Activated naive CD4-positive, alpha-beta T cell treated with anti-CD3 and anti-CD28 coated beads, Interleukin-2, amount 50 U/mL, for 72 hours (primary cell): ENCODE data around the gene FAM53A. TPM values are rescaled to one million over a fixed set of nuclear protein-coding genes. Genes with fewer than 3 reads are reported as not detected.

ENCODE experiments used
- ATAC-seq, 2 donors: fragments of 150-1000 bp; cut with Tn5 transposase; 2 replicates each; pipeline ENCODE4 v1.10.0; 2021; ENCODE audit warnings: mild to moderate bottlenecking in 2 of 2, moderate library complexity in 2 of 2
- DNase-seq, 2 donors: peaks; one replicate each; pipeline ENCODE4 v3.0.0; 2021 to 2022; ENCODE audit warnings: low spot score in 2 of 2
- H3K27ac Mint-ChIP-seq, 2 donors: one replicate each; pipeline ENCODE4 v1.8.0; 2022; ENCODE audit warnings: mild to moderate bottlenecking in 2 of 2, mixed read lengths in 2 of 2
- H3K36me3 Mint-ChIP-seq, 2 donors: one replicate each; pipeline ENCODE4 v1.8.0; 2022; ENCODE audit warnings: mixed read lengths in 2 of 2
- H3K9me3 Mint-ChIP-seq, 2 donors: one replicate each; pipeline ENCODE4 v1.8.0; 2022; ENCODE audit warnings: mixed read lengths in 2 of 2
- total RNA-seq, 2 donors: library from RNA; stranded (reverse); gene quantifications; one replicate each; pipeline ENCODE4 v1.2.3, GENCODE V29; 2022

FAM53A gene
- total RNA-seq, 2 donors from 2014 or later = 3.0 to 5.4 TPM

DNA sequence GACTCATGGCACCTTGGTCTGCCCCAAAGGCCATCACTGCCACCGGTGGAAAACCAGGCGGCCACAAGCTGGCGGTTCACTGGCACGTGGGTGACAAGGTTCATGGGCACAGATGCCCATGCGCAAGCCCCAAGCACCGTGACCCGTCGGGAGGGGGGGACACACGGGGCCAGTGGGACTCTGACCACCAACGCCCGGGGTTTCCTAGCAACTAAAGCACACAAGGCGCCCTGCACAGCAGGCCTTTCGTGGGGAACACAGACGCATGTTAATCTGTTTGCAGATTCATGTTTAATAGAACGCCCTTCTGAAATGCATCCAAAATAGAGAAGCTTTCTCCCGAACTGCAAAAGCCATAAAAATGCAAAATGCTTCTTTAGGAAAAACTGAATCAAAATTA, 43.9 kb downstream of the FAM53A start:
- Mint-ChIP-seq H3K9me3 (no peaks in the 10 kb centered on the region), H3K27ac (no peak overlapping the region), H3K36me3 (no peaks in the 10 kb centered on the region)
- DNase-seq (no peak), ATAC-seq (no peak)

DNA sequence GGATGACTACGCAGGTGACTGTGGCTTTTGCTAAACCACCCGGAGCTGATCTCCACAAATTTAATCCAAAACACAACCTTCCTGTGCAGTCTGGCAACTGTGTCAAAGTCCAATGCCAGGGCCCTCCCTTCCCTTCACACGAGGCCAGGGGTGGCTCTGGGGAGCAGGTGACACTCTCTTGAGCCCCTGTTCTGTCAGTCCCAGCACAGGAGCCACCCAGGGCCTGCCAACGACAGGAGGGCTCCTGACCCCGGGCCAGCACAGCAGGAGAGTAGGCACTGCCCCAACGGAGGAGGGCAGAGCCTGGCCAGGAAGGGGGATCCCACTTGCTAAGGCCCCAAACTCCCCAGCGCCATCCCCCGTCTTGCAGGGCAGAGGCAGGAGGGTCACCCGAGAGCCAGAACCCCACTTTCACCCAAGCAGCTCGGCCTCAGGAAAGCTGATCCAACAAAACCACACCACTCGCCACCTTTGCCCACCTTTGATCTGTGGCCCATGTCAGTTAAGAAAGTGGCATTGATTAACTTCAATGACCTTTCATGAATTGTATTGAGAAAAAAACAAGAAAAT, 44.7 kb downstream of the FAM53A start:
- Mint-ChIP-seq H3K36me3 (no peaks in the 10 kb centered on the region), H3K27ac (no peak overlapping the region), H3K9me3 (no peaks in the 10 kb centered on the region)
- ATAC-seq (no peak), DNase-seq (no peak)

DNA sequence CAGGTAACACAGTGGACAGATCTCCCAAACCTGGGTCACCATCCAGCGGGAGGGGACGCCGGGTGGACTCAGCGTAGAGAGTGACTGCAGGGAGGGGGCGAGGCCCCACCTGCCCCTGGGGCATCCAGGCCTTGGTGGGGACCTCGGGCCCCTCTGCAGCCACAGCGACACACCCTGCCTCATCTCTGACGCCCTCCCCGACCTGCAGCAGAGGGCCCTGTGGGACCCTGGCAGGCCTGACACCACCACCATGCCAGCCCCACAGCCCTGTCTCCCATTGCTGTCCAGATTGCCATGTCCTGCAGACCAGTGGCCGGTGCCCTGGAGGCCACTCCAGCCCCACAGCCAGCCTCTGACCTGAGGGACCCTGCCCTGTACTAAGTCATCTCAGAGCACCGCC, 45.2 kb downstream of the FAM53A start:
- Mint-ChIP-seq H3K9me3 (no peaks in the 10 kb centered on the region), H3K27ac (no peak overlapping the region), H3K36me3 (no peaks in the 10 kb centered on the region)
- ATAC-seq = no peak
- DNase-seq = no peak

DNA sequence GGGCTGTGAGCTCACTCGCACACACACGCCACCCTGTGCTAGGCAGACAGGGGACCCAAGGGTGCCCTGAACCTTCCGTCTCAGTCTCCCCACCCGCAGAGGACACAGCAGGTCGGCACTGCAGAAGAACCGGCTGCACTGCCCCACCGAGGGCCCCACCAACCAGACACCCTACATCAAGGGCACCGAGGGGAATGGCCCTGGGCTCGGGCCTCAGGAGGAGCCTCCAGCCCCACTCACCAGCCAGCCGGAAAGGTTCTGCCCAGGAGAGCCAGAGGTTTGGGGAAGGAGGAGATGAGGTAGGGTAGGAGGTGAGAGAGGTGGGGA, 45.9 kb downstream of the FAM53A start:
- ATAC-seq (no peak), DNase-seq (no peak)
- no peaks in the 10 kb centered on the region for H3K36me3 Mint-ChIP-seq
- H3K27ac Mint-ChIP-seq = no peak overlapping the region
- no peaks in the 10 kb centered on the region for H3K9me3 Mint-ChIP-seq

DNA sequence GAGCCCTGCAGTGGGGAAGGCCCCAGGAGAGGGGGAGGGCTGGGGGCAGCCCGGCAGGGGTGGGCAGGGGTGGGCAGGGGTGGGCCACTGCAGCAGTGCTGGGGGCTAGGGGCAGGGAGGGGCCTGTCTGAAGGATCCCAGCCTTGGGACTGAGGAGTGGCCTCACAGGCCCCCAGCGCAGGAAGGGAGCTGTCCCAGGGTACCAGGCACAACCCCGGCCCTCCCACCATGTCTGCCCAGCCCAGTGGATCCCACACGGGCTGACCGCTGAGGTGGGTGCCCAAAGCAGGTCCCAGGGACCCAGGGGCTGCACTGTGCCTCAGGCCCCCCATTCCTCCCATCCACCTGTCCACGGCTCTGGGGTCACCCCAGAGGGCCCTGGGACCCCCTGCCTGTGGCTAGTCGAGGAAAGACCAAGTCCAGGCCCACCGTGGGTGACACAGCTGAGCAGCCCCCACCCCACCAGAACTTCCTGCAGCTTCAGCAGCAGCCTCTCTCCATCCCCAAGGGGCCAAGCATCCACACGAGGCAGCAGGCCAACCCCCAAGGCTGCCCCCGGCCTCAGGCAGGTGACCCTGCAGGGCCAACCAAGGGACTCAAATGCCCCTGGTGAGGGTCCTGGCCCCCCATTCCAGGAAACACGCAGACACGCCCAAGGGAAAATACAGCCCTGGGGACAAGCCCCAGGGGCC, 46.4 kb downstream of the FAM53A start:
- no peak for ATAC-seq
- H3K9me3 Mint-ChIP-seq = no peaks in the 10 kb centered on the region
- H3K36me3 Mint-ChIP-seq = no peaks in the 10 kb centered on the region
- no peak for DNase-seq
- no peak overlapping the region for H3K27ac Mint-ChIP-seq

DNA sequence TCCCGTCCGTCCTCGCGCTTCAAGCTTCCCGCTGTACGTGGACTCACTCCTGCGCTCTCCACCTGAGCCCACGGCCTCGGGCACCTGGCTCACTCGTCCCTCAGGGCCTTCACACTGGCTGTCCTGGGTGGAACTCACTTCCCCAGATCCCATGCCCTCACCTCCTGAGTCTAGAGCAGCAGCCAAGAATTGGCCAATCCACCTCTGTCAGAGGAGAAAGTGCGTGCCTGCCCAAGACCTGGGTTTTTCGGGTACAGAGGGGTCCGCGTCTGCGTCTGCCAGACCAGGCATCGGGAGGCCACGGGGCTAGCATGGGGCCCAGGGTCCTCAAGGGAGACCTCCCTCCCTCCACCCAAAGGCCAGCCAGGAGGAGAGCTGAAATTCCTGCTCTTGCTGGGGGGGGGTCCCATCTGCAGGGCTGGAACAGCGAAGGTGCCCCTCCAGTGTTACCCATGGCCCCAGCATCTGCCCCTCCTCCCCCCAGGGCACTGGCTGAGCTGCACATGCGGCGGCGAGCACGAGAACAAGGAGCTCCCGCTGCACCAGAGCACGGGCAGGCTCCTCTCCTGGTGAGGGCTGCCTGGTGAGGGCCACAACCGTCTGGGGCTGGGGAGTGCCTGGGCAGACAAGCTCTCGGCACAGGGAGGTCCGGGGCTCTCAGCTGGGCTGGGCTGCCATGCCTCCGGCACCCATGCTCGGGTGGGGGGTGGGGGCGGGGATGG, 47.5 kb downstream of the FAM53A start:
- ATAC-seq = no peak

DNA sequence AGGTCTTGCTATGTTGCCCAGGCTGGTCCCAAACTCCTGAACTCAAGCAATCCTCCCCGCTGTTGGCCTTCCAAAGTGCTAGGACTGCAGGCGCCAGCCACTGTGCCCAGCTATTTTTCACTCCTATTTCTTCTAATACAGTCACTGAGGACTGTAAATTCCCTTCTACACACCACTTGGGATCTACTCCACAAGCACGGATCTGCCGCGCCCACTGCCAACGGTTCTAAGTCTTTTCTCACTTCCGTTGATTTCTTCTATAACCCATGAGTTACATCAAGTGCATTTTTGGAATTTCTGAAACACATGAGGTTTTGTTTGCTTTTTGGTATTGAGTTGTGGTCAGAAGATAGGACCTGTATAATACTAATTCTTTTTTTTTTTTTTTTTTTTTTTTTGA, 48.6 kb downstream of the FAM53A start:
- ATAC-seq (no peak), DNase-seq (no peak)
- Mint-ChIP-seq H3K27ac (no peak overlapping the region), H3K9me3 (no peaks in the 10 kb centered on the region), H3K36me3 (no peaks in the 10 kb centered on the region)

More for the DNA sequence above, 47.5 kb downstream of the FAM53A start:
- H3K27ac Mint-ChIP-seq = peak overlapping the region in 1 of 2 donors; percentile 36
- no peak for DNase-seq
- H3K36me3 Mint-ChIP-seq = no peaks in the 10 kb centered on the region
- no peaks in the 10 kb centered on the region for H3K9me3 Mint-ChIP-seq

DNA sequence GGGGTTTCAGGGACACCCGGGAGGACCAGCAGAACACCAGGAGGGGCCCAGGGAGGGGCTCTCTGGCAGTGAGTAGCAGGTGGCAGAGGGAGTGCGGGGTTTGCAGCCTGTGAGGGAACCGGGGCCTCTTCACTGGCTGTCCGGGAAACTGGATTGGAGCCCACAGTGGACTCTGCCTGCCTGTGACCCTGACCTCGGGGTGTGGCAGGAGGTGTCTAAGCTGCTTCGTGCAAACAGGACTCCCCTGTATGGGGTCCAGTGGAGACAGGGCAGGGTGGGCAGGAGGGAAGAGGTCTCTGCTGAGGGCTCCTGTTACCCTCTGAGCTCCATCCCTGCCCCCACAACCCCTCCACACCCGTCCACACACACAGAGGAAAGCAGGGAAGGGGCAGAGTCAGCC, 50.1 kb downstream of the FAM53A start:
- Mint-ChIP-seq H3K9me3 (no peaks in the 10 kb centered on the region), H3K27ac (no peak overlapping the region), H3K36me3 (no peaks in the 10 kb centered on the region)
- DNase-seq = no peak
- ATAC-seq = no peak

DNA sequence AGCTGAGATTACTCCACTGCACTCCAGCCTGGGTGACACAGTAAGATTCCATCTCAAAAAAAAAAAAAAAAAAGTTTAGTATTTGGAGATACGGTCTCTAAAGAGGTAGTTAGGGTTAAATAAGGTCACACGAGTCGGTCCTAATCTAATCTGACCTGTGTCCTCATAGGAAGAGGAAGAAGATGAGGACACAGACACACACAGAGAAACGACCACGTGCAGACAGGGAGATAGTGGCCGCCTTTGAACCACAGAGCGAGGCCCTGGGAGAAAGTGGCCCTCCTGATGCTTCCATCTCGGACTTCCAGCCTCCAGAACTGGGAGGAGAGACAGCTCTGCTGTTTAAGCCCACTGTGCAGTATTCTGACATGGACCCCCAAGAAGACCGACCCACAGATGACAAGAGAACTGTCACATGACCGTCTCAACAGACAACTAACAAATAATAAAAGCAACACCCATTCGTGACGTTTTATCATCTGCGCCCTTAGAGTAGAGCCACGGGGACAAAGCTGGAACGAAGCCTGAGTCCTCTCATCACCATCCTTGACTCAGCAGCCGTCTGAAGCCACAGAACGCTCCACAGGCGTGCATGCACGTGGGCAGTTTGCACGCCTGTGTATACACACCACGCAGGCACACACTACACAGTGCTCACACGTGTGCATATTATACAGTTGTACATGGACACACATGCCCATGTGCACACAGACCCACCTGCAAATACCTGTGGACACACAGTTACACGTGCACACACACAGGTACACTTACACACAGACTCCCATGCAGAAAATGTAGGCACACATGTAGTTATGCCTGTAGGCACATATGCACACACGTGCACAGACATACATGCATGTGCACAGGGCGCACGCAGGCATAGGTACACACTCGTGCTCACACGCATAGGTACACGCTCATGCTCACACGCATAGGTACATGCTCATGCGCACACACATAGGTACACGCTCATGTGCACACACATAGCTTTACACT, 51.7 kb downstream of the FAM53A start:
- no peaks in the 10 kb centered on the region for H3K9me3 Mint-ChIP-seq
- ATAC-seq (no peak), DNase-seq (no peak)
- H3K27ac Mint-ChIP-seq = no peak overlapping the region
- H3K36me3 Mint-ChIP-seq = no peaks in the 10 kb centered on the region

DNA sequence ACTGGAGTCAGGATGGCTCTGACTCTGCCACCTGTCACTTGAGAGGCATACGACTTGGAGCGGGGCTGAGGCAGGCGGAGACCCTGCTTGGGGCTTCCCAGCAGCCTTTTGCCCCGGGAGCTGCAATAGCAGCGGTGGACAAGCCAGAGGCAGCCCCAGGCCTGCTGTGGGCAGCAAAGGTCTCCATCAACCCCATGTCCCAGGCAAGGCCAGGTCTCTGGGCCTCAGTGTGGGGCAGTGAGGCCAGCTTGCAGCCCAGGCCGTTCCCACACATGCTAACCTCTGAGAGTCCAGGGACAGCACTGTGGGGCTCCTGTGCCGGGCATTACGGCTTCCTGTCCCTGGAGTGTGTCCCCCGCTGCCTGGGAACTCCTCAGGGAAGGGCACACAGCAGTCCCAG, 53.0 kb downstream of the FAM53A start:
- no peaks in the 10 kb centered on the region for H3K9me3 Mint-ChIP-seq
- ATAC-seq = no peak
- DNase-seq = no peak
- no peaks in the 10 kb centered on the region for H3K36me3 Mint-ChIP-seq
- H3K27ac Mint-ChIP-seq = no peak overlapping the region

DNA sequence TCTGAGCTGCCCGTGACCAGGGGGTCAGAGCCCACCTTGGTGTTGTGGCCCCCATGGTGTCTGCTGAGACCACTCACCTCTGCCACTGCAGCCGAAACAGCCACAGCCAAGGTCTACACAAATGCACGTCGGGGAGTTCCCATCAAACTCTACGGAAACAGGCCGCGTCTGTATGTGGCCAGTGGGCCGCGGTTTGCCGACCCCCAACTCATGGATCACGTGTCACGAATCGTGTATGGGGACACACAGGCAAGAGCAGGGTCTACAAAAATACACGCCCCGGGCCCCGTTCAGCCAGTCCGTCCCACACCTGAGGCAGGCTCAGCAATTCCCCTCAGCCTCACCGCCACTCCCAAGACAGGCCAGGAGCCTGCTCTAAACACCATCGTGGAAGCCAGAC, 53.8 kb downstream of the FAM53A start:
- no peak for ATAC-seq

DNA sequence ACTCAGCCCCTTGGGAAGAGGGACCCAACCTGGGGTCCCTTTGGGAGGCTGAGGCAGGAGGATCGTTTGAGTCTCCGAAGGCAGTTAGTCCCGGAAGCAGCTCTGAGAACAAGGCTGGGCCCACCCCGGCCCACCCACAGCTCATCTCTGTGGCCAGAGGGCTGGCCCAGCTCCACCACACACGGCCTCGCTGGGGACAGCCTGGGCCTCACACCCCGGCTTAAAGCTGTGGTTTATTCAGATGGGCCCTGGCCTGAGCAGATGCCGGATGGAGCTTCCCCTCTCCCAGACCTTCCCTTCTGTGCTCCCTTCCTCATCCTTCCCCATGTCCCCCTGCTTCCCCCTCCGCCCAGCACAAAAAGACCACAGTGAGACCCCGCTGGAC, 54.4 kb downstream of the FAM53A start:
- ATAC-seq (no peak), DNase-seq (no peak)
- no peaks in the 10 kb centered on the region for H3K9me3 Mint-ChIP-seq
- H3K36me3 Mint-ChIP-seq = no peaks in the 10 kb centered on the region
- no peak overlapping the region for H3K27ac Mint-ChIP-seq

More for the DNA sequence above, 53.8 kb downstream of the FAM53A start:
- no peak for DNase-seq
- Mint-ChIP-seq H3K27ac (no peak overlapping the region), H3K9me3 (no peaks in the 10 kb centered on the region), H3K36me3 (no peaks in the 10 kb centered on the region)

DNA sequence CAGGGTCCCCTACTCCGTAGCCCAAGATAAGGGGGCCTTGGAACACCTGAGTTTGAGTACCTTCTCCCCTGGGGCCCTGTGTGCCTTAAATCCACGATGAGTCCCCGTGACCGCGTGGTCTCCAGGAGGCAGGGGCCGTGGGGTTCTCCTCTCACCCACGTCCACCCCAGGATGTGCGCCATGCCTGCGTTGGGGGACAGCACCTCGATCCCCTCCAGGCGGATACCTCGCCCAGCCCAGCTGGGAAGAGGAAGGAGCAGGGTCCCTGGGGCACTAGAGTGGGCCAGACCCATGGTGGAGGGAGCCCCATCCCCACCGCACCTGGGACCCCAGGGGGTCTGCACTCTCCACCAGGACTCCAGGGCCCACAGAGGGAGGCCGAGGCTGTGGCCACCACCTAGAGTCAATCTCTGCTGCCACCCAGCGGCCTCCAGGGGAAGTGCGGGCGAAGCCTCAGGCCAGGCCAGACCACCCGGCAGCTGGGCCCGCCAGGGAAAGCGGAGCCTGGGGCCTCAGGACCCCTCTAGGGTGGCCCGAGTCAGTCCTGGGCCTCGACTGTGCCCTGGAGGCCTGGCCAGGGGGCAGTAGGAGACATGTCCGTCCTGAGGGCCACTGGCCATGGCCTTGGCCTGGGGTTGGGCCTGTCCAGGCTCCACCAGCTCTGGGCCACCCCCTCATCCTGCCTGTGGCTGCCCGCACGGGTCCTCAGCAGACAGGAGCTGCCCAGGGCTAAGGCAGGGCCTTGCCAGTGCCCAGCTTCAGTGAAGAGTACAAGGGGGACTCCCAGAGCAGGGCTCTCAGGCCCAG, 55.0 kb downstream of the FAM53A start:
- ATAC-seq (peak; percentile 86 to 88), DNase-seq (peak; percentile 70 to 82)
- Mint-ChIP-seq H3K9me3 (no peaks in the 10 kb centered on the region), H3K36me3 (no peaks in the 10 kb centered on the region), H3K27ac (no peak overlapping the region)

DNA sequence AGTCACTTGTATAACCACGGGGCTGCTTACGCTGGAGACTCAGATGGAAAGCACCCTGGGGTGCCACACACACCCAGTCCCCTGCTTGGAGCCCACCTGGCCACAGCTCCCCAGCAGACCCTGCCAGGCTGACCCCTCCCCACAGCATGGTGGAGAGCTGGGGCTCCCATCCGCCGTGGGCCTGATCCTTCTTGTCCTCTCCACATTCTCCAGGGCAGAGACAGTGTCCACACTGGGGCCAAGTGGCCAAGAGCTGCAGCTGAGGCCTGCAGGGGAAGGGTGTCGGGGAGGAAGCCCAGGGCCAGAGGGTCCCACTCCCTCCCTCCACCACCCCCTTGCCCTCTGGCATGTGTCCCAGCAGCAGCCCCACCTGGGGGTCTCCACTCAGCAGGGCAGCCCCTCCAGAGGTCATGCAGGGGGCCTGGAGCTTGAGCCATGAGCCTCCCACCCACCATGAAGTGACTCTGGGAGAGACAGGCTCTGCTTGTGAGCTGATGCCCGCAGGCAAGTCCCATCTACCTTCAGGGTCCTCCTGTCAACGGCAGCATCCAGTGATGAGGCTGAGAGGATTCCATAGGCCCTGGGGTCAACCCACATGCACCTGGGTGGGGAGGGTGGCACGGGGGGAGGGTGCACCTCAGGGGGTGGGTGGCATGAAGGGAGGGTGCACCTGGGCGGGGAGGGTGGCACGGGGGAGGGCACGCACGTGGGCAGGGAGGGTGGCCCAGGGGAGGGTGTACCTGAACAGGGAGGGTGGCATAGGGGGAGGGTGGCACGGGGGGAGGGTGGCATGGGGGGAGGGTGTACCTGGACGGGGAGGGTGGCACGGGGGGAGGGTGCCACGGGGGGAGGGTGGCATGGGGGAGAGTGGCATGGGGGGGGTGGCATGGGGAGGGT, 56.4 kb downstream of the FAM53A start:
- ATAC-seq = no peak
- no peaks in the 10 kb centered on the region for H3K36me3 Mint-ChIP-seq
- H3K27ac Mint-ChIP-seq = no peak overlapping the region
- no peaks in the 10 kb centered on the region for H3K9me3 Mint-ChIP-seq
- no peak for DNase-seq

DNA sequence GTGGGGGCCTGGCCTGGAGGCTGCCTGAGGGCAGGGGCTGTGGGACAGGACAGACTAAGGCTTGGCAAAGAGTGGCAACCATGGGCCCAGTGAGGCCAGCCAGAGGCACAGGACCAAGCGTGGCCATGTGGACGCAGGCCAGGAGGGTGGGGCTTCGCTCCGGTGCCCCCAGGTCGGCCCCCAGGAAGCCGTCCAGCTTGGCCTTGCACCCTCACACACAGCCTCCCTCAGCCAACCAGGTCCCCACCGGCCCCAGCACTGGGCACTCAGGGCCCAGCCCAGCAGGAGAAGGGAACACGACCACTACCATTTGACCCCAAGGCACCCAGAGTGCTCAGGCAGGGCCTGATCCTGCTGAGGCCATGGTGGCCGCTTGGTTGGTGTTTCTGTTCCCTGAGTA, 57.2 kb downstream of the FAM53A start:
- DNase-seq (no peak), ATAC-seq (no peak)
- H3K27ac Mint-ChIP-seq = no peak overlapping the region
- H3K9me3 Mint-ChIP-seq = no peaks in the 10 kb centered on the region
- H3K36me3 Mint-ChIP-seq = no peaks in the 10 kb centered on the region
